Thymus (tissue), 11 donors: ENCODE results near the gene KCNH2. TPM values are rescaled to one million over a fixed set of nuclear protein-coding genes. Genes with fewer than 3 reads are reported as not detected.

Experiments used
- DNase-seq, 9 donors: peaks; one replicate each; pipeline ENCODE4 v3.0.0-alpha.2; 2013; ENCODE audit warnings: low spot score in 9 of 9, low read depth in 6 of 9, missing footprints in 1 of 9
- H3K27ac ChIP-seq, 2 donors: one replicate each; pipeline ENCODE4 v1.5.1; 2013; ENCODE audit warnings: control low read depth in 1 of 2, low read depth in 1 of 2, low read length in 1 of 2, mild to moderate bottlenecking in 1 of 2, moderate library complexity in 1 of 2
- H3K27me3 ChIP-seq, 2 donors: one replicate each; pipeline ENCODE4 v1.5.1; 2013; ENCODE audit warnings: low read length in 1 of 2; ENCODE audit not compliant: control insufficient read depth in 2 of 2, insufficient read depth in 1 of 2
- H3K36me3 ChIP-seq, 2 donors: one replicate each; pipeline ENCODE4 v1.5.1; 2013; ENCODE audit warnings: low read length in 1 of 2, mild to moderate bottlenecking in 1 of 2, moderate library complexity in 1 of 2; ENCODE audit not compliant: control insufficient read depth in 2 of 2, insufficient read depth in 2 of 2
- H3K4me1 ChIP-seq, 2 donors: one replicate each; pipeline ENCODE4 v1.5.1; 2013; ENCODE audit warnings: low read length in 2 of 2; ENCODE audit not compliant: control insufficient read depth in 2 of 2, insufficient read depth in 2 of 2
- H3K4me3 ChIP-seq, 2 donors: one replicate each; pipeline ENCODE4 v1.5.1; 2013; ENCODE audit warnings: low read length in 2 of 2, control low read depth in 1 of 2, mild to moderate bottlenecking in 1 of 2
- H3K9me3 ChIP-seq, 2 donors: one replicate each; pipeline ENCODE4 v1.5.1; 2013; ENCODE audit warnings: low read length in 1 of 2, mild to moderate bottlenecking in 1 of 2; ENCODE audit not compliant: control insufficient read depth in 2 of 2, insufficient read depth in 1 of 2
- WGBS: extraction: QIAGEN DNeasy Blood & Tissue Kit; methylation state at CpG from one replicate; pipeline ENCODE4 v1.1.7; 2013; 5-methylcytosine and 5-hydroxymethylcytosine counted together
- polyA plus RNA-seq: library from polyadenylated mRNA; stranded (reverse); fragments of 200-250 nt; gene quantifications from one replicate; pipeline ENCODE4 v1.2.3, GENCODE V29; 2013
- total RNA-seq: library from RNA; stranded (reverse); fragments of 120-200 nt; gene quantifications from one replicate; pipeline ENCODE4 v1.2.4, GENCODE V29; 2013
- donor health status: healthy.

Gene KCNH2
- total and polyA plus RNA-seq, 2 donors: 1.5 to 2.3 TPM

GRCh38 chr7:150927157-150927955 is 50.8 kb downstream of the KCNH2 start:
- DNase-seq: no peak
- Histone ChIP-seq H3K9me3 (no peaks in the 10 kb centered on the region), H3K36me3 (no peaks in the 10 kb centered on the region), H3K4me3 (no peak overlapping the region), H3K27ac (no peak overlapping the region), H3K27me3 (peaks cover 0 to 16% of the 10 kb centered on the region in 2 donors), H3K4me1 (peaks cover 0 to 2% of the 10 kb centered on the region in 2 donors)
- WGBS: 92% methylated on average over 6 of the region's 6 CpGs

- H3K9me3 ChIP-seq: no peaks in the 10 kb centered on the region
- no peak for DNase-seq
- H3K27me3 ChIP-seq: peaks cover 0 to 15% of the 10 kb centered on the region in 2 donors
- no peak overlapping the region for H3K27ac ChIP-seq
- WGBS: 96% methylated on average over 7 of the region's 7 CpGs
- peaks cover 0 to 2% of the 10 kb centered on the region in 2 donors for H3K4me1 ChIP-seq
- H3K36me3 ChIP-seq: no peaks in the 10 kb centered on the region
- no peak overlapping the region for H3K4me3 ChIP-seq
Measured at GRCh38 chr7:150926066-150926465, 52.1 kb downstream of the KCNH2 start.

- H3K4me1 ChIP-seq: peaks cover 0 to 2% of the 10 kb centered on the region in 2 donors
- H3K36me3 ChIP-seq: no peaks in the 10 kb centered on the region
- H3K4me3 ChIP-seq: no peak overlapping the region
- H3K27me3 ChIP-seq: peaks cover 0 to 16% of the 10 kb centered on the region in 2 donors
- H3K27ac ChIP-seq: no peak overlapping the region
- H3K9me3 ChIP-seq: no peaks in the 10 kb centered on the region
- DNase-seq: no peak
- WGBS: 10% methylated on average over 10 of the region's 10 CpGs
Measured at GRCh38 chr7:150924369-150924781, 53.7 kb downstream of the KCNH2 start.

- no peak for DNase-seq
- WGBS: 86% methylated on average over 1 of the region's 1 CpG
- peaks cover 0 to 19% of the 10 kb centered on the region in 2 donors for H3K27me3 ChIP-seq
- H3K4me3 ChIP-seq: no peak overlapping the region
- H3K4me1 ChIP-seq: peaks cover 0 to 2% of the 10 kb centered on the region in 2 donors
- H3K27ac ChIP-seq: no peak overlapping the region
- no peaks in the 10 kb centered on the region for H3K9me3 ChIP-seq
- H3K36me3 ChIP-seq: no peaks in the 10 kb centered on the region
Measured at GRCh38 chr7:150923802-150924201, 54.3 kb downstream of the KCNH2 start.

- no peak for DNase-seq
Measured at GRCh38 chr7:150923196-150923595, 54.9 kb downstream of the KCNH2 start.

GRCh38 chr7:150919160-150919559 is 59.0 kb downstream of the KCNH2 start:
- Histone ChIP-seq H3K4me1 (no peaks in the 10 kb centered on the region), H3K9me3 (no peaks in the 10 kb centered on the region), H3K4me3 (no peak overlapping the region), H3K27ac (no peak overlapping the region), H3K27me3 (peaks cover 0 to 23% of the 10 kb centered on the region in 2 donors), H3K36me3 (no peaks in the 10 kb centered on the region)
- WGBS: 96% methylated on average over 10 of the region's 10 CpGs
- DNase-seq: no peak

More at GRCh38 chr7:150923196-150923595, 54.9 kb downstream of the KCNH2 start:
- Histone ChIP-seq H3K4me1 (peaks cover 0 to 2% of the 10 kb centered on the region in 2 donors), H3K27ac (no peak overlapping the region), H3K9me3 (no peaks in the 10 kb centered on the region), H3K27me3 (peaks cover 0 to 21% of the 10 kb centered on the region in 2 donors), H3K36me3 (no peaks in the 10 kb centered on the region), H3K4me3 (no peak overlapping the region)

GRCh38 chr7:150918378-150918777 is 59.7 kb downstream of the KCNH2 start:
- peaks cover 0 to 28% of the 10 kb centered on the region in 2 donors for H3K27me3 ChIP-seq
- H3K9me3 ChIP-seq: no peaks in the 10 kb centered on the region
- no peaks in the 10 kb centered on the region for H3K4me1 ChIP-seq
- no peak overlapping the region for H3K27ac ChIP-seq
- DNase-seq: no peak
- H3K36me3 ChIP-seq: no peaks in the 10 kb centered on the region
- WGBS: 92% methylated on average over 6 of the region's 6 CpGs
- no peak overlapping the region for H3K4me3 ChIP-seq

- Histone ChIP-seq H3K36me3 (no peaks in the 10 kb centered on the region), H3K9me3 (no peaks in the 10 kb centered on the region), H3K27me3 (peaks cover 0 to 31% of the 10 kb centered on the region in 2 donors), H3K4me3 (no peak overlapping the region), H3K4me1 (no peaks in the 10 kb centered on the region), H3K27ac (no peak overlapping the region)
- DNase-seq: no peak
- WGBS: 90% methylated on average over 7 of the region's 7 CpGs
Measured at GRCh38 chr7:150917969-150918368, 60.2 kb downstream of the KCNH2 start.

- WGBS: 97% methylated on average over 10 of the region's 10 CpGs
Measured at GRCh38 chr7:150916670-150917069, 61.5 kb downstream of the KCNH2 start.

More at GRCh38 chr7:150916670-150917069, 61.5 kb downstream of the KCNH2 start:
- no peak overlapping the region for H3K4me3 ChIP-seq
- no peaks in the 10 kb centered on the region for H3K36me3 ChIP-seq
- DNase-seq: no peak
- H3K9me3 ChIP-seq: no peaks in the 10 kb centered on the region
- H3K27ac ChIP-seq: no peak overlapping the region
- H3K27me3 ChIP-seq: peaks cover 0 to 38% of the 10 kb centered on the region in 2 donors
- no peaks in the 10 kb centered on the region for H3K4me1 ChIP-seq
